ENCODE measurements around the gene NOS2.

NOS2 gene

DNA sequence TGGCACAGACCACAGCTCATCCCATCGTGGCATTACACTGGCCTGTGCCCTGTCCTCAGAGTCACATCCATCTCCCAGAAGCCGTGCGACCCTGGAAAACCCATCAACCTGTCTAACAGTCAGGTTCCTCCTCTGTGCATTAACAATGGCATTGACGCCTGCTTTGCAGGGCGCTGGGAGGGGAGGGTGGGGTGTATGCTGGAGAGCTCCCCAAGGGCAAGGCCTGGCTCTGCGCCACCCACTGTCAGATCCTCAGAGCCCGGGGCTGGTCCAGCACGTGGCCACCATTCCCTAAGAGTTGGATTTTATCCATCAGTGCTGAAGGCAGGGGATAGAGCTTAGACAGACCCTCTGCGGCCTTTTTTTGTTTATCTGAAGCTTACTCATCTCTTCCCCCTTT is 28.7 kb downstream of the NOS2 start:
- in situ Hi-C loops (cut with MboI; ENCODE audit: low pct_unique_long_range_greater_than_20kb, low sequenced_read_pairs, unreplicated experiment) = no loop called here
- TF ChIP-seq, protein P1, sequence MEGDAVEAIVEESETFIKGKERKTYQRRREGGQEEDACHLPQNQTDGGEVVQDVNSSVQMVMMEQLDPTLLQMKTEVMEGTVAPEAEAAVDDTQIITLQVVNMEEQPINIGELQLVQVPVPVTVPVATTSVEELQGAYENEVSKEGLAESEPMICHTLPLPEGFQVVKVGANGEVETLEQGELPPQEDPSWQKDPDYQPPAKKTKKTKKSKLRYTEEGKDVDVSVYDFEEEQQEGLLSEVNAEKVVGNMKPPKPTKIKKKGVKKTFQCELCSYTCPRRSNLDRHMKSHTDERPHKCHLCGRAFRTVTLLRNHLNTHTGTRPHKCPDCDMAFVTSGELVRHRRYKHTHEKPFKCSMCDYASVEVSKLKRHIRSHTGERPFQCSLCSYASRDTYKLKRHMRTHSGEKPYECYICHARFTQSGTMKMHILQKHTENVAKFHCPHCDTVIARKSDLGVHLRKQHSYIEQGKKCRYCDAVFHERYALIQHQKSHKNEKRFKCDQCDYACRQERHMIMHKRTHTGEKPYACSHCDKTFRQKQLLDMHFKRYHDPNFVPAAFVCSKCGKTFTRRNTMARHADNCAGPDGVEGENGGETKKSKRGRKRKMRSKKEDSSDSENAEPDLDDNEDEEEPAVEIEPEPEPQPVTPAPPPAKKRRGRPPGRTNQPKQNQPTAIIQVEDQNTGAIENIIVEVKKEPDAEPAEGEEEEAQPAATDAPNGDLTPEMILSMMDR (IDR thresholded peaks at IDR 0.05; ENCODE audit: extremely low read depth, insufficient read depth, missing control alignments) = no peak
- no peak for DNase-seq (ENCODE audit: low spot score)

DNA sequence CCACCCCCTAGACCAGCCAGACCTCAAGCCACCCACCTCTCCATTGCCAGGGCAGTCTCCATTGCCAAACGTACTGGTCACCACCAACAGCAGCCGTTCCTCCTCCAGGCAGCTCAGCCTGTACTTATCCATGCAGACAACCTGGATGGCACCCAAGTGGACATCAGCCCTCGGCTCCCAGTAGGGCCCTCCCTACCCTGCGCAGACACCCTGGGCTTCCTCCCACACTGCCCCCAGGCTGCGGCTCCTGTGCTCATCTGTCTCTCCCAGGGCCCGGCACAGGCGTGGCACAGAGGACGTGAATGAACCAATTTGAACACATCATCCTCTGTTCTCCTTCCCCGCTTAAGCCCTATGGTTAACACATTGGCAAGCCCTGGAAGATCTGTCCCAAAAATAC is 29.5 kb downstream of the NOS2 start:
- in situ Hi-C loops (cut with MboI; ENCODE audit: low pct_unique_long_range_greater_than_20kb, low sequenced_read_pairs, unreplicated experiment) = no loop called here
- no peak for DNase-seq (ENCODE audit: low spot score)
- TF ChIP-seq, protein P1 (IDR thresholded peaks at IDR 0.05; ENCODE audit: extremely low read depth, insufficient read depth, missing control alignments) = no peak

DNA sequence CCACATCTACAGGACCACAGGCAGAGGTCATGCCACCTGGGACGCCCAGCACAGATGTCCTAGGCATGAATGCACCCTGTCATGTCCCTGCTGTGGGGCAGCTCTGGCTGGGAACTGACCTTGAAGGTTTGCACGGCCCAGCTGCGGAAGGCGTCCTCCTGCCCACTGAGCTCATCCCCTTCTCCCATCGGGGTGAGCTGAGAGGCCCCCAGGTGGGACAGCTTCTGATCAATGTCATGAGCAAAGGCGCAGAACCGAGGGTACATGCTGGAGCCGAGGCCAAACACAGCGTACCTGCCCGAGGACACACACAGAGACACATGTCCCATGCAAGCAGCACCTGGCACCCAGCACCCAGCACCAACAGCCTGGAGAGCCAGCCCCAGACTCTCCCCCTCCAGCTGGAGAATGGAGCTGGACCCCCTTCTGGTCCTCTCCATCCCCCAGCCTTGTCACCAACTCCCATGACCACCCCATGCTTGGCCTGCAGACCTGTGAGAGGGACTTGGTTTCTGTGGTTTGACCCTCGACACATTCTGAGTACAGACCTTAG is 31.4 kb downstream of the NOS2 start:
- no peak for DNase-seq (ENCODE audit: low spot score)
- in situ Hi-C loops (cut with MboI; ENCODE audit: low pct_unique_long_range_greater_than_20kb, low sequenced_read_pairs, unreplicated experiment) = loop anchor here (10.0 kb wide), 2 partner anchors 114 to 116 kb away; no protein-coding TSS in a partner anchor
- TF ChIP-seq, protein P1 (IDR thresholded peaks at IDR 0.05; ENCODE audit: extremely low read depth, insufficient read depth, missing control alignments) = no peak

DNA sequence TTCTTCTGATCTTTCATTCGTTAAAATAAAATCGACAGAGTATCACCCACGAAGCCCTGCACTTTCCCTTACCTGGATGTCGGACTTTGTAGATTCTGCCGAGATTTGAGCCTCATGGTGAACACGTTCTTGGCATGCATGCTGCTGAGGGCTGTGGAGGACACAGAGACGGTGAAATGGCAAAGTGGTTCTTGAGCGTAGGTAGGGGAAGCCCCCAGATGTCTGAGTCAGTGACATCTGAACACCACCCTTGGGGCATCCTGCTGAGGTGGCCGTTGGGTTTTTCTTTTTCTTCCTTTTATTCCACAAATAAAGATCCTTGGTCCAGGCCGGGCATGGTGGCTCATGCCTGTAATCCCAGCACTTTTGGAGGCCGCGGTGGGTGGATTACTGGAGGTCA is 33.9 kb downstream of the NOS2 start:
- in situ Hi-C loops (cut with MboI; ENCODE audit: low pct_unique_long_range_greater_than_20kb, low sequenced_read_pairs, unreplicated experiment) = loop anchor here (10.0 kb wide), 2 partner anchors 112 to 118 kb away; no protein-coding TSS in a partner anchor
- TF ChIP-seq, protein P1 (IDR thresholded peaks at IDR 0.05; ENCODE audit: extremely low read depth, insufficient read depth, missing control alignments) = no peak
- no peak for DNase-seq (ENCODE audit: low spot score)

DNA sequence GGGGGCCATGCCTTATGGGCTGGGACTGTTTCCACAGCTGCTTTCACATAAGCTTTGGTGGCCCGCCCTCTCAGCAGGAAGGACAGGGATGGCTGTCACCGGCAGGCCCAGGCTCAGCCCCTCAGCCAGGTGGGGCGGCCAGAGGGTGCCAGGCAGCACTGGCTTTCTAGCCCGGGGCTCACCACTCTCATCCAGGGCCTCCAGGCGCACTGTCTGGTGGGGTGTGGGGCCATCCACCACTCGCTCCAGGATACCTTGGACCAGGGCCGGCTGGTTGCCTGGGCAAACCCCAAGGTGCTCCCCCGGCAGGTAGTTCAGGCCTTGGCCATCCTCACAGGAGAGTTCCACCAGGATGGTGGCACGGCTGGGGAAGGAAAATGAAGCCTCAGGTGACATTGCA is 35.0 kb downstream of the NOS2 start:
- TF ChIP-seq, protein P1 (IDR thresholded peaks at IDR 0.05; ENCODE audit: extremely low read depth, insufficient read depth, missing control alignments) = no peak
- no peak for DNase-seq (ENCODE audit: low spot score)
- in situ Hi-C loops (cut with MboI; ENCODE audit: low pct_unique_long_range_greater_than_20kb, low sequenced_read_pairs, unreplicated experiment) = loop anchor here (10.0 kb wide), 2 partner anchors 111 to 119 kb away; no protein-coding TSS in a partner anchor

DNA sequence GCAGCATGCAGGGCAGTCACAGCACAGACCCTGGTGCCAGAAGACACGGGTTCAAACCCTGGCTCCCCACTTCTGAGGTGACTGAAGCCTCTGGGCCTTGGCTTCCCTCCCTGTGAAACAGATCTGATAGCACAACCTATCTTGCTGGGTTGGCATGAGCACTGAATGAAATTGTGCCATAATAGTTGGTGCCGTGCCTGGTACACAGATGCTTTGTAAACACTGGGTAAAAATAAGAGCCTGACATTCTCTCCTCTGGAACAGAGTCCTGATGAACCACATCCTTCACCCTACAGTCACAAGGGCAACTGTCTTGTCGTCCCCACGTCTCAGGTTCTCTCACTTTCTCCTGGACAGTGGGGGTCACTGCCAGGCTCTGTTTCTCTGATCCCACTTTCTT is 35.7 kb downstream of the NOS2 start:
- TF ChIP-seq, protein P1 (IDR thresholded peaks at IDR 0.05; ENCODE audit: extremely low read depth, insufficient read depth, missing control alignments) = no peak
- in situ Hi-C loops (cut with MboI; ENCODE audit: low pct_unique_long_range_greater_than_20kb, low sequenced_read_pairs, unreplicated experiment) = loop anchor here (10.0 kb wide), 2 partner anchors 110 to 120 kb away; no protein-coding TSS in a partner anchor
- DNase-seq (ENCODE audit: low spot score) = no peak

All from GM13977 (cell line).